Fibroblast of skin of back (primary cell): ENCODE measurements around the gene TMEM41B.
A peak's percentile ranks its signal among the peaks of the same experiment; 100 is the strongest.
"Not testable (repeated sequence)": the region's sequence is repeated elsewhere in the genome, so short reads cannot be mapped to it uniquely, and the experiment has no call there.

Experiments used
- DNase-seq: peaks from one replicate; pipeline ENCODE4 v3.0.0-alpha.2; 2013

Gene TMEM41B

DNA sequence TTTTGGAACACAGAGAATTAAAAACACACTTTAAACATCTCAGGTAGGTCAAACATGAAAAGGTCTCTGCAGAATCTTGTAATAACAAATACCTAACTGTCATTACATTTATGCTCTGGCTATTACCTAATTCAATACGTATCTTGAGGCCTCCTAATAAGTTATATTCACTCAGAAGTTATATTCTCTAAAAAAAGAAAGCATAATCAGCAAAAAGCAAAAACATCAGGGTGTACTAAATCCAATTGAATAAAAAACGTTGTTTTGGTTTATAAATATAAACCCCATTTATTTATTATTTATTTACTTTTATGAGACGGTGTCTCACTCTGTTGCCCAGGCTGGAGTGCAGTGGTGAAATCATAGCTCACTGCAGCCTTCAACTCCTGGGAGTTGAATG, 10.2 kb downstream of the TMEM41B start:
- no peak for DNase-seq

DNA sequence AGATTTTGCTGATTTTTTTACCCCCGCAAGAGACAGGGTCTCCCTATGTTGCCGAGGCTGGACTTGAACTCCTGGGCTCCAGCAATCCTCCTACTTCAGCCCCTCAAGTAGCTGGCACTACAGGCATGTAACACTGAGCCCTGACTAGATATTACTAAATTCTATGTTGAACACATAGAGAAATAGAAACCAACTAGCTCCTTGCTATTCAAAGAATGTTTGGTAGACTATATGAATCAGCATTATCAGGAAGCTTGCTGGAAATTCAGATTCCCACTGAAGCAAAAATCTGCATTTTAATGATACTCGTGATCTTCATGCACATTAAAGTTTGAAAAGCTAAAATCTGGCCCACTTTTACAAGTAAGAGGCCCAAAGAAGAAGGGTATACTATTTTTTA, 11.9 kb downstream of the TMEM41B start:
- DNase-seq = no peak

DNA sequence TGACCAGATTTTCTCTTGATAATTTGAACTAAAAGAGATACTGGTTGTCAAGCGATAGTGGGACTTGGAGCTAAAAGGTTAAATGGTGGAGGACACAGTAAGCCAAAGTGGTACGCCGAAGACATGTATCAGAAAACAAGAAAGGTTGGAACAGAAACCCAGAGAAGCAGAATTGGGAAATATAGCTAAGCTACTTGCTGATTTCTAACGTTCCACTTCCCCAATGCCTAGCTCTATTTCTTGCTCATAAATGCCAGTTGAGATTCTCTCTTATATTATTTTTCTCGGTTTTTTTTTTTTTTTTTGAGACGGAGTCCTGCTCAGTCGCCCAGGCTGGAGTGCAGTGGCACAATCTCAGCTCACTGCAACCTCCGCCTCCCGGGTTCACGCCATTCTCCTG, 12.7 kb downstream of the TMEM41B start:
- no peak for DNase-seq

DNA sequence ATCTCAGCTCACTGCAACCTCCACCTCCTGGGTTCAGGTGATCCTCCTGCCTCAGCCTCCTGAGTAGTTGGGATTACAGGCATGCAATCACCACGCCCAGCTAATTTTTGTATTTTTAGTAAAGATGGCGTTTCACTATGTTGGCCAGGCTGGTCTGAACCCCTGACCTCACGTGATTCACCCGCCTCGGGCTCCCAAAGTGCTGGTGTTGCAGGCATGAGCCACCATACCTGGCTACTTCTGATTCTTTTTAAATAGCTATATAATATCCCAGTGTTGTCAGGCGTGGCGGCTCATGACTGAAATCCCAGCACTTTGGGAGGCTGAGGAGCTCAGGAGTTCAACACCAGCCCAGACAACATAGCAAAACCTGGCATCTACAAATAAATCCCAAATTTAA, 20.7 kb downstream of the TMEM41B start:
- DNase-seq = no peak

DNA sequence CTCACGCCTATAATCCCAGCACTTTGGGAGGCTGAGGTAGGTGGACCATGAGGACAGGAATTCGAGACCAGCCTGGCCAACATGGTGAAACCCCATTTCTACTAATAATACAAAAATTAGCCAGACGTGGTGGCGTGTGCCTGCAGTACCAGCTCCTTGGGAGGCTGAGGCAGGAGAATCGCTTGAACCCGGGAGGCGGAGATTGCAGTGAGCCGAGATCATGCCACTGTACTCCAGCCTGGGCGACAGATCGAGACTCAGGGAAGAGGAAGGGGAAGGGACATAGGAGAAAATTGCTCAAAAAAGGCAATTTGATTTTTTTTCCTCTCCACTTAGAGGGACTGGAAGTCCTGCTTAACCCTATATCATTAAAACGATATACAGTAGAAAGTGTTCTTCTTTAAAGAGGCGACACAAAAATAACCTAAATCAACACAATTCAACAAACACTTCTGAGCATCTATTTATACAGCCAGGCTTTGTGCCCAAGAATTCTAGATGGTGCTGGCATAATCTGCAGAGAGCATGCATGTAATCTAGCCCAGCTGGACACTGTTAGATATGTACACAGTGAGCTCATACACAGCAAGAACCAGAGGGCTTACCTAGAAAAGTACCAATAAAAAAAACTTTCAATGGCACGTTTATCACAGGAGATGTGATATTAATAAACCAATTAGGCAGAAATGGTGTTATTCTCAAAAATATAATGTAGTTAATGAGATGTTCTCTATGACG, 28.4 kb downstream of the TMEM41B start:
- no peak for DNase-seq

DNA sequence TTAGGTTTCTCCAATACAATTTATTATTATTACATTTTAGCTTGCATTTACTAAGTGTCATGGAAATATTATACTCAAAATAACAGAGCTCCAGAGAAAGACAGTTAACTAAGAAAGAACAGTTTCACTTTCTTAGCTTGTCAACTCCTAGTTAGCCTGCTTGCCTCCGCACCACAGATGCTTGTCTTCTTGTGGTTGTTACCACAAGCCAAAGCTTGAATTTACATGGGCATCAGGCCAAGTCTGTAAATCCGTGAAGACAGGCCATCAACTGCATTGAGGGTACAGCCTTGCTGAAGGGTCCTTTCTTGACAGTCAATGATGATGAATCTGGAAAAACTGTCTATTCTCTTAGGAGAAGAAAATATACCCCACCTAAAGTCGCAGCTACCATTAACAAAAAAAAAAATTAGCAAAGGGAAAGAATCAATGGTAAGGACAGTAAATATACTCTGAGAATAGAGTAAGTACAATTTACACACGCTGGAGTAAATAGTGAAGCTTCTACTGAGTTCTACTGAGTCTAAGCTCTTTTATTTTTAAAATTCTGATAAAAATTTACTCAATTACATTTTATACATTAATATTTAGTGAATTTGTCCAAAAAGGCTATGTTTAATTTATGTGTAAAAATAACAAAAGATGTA, 33.6 kb downstream of the TMEM41B start:
- DNase-seq = peak; percentile 77

DNA sequence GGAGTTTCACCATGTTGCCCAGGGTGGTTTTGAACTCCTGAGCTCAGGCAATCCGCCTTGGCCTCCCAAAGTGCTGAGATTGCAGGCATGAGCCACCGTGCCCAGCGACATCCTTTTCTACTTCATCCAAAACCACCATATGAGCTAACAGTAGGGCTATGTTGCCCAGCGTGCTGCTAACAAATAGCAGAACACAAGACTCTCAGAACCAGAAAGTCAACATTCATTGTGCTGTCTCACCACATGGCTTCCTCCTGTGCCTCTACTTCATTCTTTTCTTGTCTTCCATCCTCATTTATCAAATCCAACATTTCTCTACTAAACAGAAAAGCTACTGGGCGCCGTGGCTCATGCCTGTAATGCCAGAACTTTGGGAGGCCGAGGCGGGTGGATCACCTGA, 37.2 kb downstream of the TMEM41B start:
- no peak for DNase-seq

DNA sequence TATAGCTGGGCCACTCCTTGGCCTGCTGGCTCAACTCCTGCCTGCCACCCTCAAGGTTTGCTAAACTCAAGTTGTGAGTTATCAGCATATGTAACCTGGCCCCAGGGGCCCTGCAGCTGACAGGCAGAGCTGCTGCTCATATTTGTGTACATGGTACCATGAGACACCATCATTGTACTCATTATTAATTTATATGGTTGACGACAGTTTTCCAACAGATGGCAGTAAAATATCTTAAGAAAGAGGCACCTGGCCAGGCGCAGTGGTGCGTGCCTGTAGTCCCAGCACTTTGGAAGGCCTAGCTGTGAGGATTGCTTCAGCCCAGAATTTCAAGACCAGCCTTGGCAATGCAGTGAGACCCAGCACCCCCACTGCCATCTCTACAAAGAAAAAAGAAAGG, 37.8 kb downstream of the TMEM41B start:
- no peak for DNase-seq

DNA sequence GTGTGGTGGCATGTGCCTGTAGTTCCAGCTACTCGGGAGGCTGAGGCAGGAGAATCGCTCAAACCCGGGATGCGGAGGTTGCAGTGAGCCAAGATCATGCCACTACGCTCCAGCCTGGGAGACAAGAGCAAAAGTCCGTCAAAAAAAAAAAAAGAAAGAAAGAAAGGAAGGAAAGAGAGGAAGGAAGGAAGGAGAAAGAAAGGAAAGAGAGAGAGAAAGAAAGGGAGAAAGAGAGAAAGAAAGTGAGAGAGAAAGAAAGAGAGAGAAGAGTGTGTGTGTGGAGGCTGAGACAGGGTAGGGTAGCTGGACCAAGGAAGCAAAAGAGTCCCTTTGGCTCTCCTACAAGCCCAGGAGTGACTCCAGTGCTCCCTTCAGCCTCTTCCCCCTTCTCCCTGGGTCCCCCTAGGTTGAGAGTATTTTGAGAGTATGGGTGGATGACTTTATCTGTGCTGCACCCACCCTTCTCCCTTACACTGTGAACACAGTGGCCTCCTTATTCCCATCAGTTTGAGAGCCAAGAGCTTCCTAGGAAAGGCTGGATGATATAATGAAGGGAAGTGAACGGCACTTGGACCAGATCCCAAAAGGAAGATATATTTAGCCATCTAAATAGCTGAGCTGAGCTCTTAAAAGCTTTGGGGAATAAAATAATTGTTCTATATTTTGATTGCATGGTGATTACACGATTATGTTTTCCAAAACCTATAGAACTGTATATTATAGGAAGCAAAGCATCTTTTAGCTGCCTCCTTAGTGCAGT, 39.7 kb downstream of the TMEM41B start:
- DNase-seq = peak; percentile 28

DNA sequence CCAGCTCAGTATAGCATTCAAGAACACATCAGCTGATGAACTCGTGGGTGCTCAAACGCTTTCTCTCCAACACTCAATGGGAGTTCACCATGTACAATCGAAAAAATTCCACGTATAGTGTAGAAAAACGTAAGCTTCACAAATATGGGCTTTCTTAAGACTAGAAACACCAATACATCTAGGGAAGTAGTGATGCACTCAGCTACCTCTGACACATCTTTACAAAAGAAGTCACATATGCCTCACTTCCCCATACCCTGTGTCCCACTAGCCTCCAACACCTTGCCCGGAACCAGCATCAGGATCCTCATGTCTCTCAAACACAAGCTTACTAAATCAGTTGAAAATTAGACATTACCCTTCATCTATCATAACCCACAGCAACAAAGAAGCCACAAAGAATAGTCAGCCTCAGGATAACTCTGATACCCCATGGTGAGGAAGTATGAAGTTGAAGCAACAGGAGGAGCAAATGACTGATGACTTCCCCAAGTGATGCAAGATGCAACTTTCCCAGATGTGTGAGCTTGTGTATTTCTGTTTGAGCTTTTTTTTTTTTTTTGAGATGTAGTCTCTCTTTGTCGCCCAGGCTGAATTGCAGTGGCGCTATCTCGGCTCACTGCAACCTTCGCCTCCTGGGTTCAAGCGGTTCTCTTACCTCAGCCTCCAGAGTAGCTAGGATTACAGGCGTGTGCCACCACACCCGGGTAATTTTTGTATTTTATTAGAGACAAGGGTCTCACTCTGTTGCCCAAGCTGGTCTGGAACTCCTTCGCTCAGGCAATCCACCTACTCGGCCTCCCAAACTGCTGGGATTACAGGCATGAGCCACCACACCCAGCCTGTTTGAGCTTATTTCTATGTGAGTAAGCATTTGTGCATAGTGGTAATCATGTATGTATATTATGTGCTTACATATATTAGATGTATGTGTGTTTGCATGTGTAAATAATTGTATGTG, 40.7 kb downstream of the TMEM41B start:
- DNase-seq = peak; percentile 21

DNA sequence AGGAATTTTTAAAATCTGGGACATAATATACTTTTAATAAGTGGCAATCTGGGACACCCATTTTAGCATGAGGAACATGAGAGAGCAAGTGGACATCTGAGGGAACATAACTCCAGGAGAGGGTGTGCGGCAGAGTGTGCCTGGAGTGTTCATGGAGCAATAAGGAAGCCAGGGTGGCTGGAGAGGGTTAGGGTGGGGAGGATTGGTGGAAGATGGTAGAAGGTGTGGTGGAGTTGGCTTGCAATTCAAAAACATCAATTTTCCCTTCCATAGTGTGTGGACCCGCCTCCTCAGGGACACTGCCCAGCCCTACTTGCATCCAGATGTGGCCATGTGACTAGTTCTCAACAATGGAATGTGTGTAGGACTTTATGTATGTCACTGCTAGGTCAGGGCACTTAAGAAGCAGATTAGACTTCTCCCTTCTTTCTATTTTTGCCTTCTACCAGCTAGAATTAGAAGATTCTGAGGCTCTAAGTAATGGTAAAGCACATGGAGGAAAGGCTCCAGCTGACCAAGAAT, 44.8 kb downstream of the TMEM41B start:
- peak; percentile 55 for DNase-seq

DNA sequence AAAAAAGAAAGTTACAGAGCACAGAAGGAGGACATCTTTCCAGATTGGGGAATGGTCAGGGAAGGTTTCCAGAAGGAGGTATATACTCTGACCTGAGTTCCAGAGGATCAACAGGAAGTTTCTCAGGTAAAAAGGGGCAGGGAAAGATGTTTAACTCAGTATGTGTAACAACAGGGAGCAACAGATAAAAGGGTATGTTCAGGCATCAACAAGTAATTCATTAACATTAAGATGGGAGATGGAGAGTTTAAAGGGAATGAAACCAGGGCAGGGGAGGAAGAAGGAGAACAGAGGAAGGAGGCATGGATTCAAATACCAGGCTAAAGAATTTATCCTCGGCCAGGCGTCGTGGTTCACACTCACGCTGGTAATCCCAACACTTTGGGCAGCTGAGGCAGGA, 46.7 kb downstream of the TMEM41B start:
- no peak for DNase-seq

DNA sequence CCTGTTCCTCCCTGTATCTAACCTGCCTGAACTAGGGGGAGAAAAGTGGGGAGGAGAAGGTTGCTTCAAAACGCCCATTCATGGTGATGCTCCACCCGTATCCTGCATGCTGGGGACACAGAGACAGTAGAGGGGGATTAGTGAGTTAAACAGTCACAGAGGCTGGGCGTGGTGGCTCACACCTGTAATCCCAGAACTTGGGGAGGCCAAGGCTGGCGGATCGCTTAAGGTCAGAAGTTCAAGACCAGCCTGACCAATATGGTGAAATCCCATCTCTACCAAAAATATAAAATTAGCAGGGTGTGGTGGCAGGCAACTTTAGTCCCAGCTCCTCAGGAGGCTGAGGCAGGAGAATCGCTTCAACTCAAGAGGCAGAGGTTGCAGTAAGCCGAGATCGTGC, 47.5 kb downstream of the TMEM41B start:
- no peak for DNase-seq

DNA sequence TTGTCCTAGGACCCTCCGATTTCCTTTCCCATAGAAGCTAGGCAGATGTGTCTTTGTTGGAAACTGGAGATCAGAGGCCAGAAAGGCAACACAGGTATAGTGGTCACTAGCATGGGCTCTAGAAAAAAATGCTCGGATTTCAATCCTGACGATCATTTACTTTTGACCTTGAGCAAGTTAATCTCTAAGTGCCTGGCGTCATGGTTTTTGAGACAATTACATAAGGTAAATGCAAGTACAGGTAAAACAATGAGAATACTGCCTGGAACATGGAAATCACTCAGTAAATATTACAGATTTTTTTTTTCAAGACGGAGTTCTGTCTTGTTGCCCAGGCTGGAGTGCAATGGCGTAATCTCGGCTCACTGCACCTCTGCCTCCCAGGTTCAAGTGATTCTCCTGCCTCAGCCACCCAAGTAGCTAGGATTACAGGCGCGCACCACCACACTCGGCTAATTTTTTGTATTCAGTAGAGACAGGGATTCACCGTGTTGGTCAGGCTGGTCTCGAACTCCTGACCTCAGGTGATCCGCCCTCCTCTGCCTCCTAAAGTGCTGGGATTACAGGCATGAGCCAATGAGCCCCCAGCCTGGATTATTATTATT, 48.2 kb downstream of the TMEM41B start:
- DNase-seq = no peak

DNA sequence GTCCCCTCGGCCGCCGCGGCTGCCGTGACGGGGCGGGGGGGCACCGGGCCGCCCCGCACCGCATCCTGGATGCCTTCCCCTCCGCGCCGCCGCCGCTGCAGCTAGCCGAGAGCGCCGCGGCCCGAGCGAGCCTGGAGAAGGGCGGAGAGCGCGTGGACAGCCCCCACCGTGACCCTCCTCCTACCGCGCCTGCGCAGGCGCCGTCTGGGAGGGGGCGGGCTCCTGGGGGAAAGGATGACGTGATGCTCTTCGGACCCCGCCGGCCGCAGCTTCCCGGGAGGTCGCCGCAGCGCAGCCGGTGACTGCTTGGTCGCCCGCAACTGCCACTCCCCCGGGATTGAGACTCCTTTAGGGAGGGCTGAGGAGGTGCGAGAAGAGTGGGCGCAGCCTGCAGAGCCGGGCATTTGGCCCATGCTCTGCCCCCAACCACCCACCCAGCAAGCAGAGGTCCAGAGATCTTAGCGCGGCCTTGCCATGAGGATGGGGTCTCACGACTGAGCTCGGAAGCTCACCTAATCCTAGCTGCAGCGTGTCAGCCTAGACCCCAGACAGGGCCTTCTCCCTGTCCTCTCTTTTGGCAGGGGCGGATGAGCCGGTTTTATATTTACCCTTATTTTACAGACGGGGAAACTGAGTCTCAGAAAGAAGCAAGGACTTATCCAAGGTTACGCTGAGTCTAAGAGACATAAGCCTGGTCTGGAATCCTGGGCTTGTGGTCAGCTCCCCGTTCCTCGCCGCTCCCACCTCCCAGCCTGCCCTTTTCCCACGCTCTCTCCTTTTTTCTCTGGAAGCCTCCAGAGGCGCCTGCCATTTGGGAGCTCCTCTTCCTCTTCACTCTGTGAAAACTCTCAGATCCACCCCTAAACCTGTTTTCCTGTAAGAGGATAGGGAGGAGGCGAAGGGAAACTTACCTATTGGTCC, 48.9 kb downstream of the TMEM41B start, which contains the start of gene DENND5A:
Gene DENND5A, minus strand, starts transcription at position 140 of the 921 bp plus-strand sequence. CDS start 281 bp downstream, outside the sequence.
- peak; percentile 91 for DNase-seq

DNA sequence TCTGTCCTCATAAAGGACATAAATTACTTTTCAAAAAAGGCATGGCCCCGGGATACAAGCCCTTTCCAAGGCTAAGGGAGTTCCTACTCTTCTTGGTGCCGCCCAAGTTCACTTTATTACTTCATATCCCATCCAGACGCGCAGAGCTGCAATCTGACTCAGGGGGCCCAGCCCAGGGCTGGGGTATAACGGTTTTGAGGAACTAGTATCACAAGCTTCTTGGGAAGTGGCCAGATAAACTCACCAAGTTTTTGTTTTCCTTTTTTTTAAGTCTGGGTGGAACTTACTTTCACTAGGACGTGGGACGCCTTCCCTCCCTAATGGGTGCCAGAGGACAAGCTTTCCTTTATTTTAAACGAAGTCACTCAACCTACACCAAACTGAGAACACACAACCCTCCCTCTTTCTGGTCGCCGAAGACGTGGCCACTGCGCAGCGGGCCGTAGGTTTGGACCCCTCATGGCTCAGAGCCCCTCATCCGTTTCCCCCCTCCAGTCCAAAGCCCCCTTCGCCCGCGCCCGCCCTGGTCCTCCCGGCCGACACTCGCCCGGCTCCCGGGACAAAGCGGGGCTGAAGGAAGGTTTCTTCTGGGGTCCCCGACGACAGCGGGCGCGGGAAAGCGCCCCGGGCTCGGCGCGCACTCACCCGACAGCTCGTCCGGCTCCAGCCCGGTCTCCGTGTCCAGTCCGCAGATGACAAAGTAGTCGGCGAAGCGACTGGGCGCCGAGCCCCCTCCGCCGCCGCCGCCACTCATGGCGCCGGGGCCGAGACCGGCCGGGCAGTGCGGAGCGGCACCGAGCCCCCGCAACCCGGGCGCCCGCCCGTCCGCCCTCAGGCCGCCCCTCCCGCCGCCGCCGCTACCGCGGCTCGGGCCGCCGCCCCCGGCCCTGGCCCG, 49.8 kb downstream of the TMEM41B start:
- DNase-seq = peak; percentile 83

DNA sequence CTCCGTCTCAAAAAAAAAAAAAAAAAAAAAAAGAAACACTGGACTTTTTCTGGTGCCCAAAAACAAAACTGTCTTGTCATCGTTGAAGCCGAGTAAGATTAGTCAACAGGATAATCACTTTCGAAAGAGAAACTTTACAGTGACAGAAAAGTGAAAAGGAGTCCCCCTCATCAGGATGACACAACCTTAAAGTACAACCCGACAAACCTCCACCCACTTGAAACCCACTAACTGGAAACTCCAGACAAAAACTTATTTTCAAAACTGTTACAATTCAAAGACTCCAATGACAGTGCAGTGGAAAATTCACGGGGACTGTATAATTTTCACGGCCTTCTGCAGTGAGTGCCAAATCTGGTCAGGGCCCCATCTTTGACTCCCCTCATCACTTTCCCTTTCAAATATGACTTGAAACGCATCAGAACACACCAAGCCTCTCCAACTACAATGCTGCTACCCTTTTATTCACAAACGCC, 50.5 kb downstream of the TMEM41B start:
- peak; percentile 45 for DNase-seq

DNA sequence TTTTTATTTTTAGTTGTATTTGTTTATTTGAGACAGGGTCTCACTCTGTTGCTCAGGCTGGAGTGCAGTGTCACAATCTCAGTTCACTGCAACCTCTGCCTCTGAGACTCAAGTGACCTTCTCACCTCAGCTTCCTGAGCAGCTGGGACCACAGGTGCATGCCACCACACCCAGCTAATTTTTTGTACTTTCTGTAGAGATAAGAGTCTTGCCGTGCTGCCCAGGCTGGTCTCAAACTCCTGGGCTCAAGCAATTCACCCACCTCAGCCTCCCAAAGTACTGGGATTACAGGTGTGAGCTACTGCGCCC, 53.6 kb downstream of the TMEM41B start:
- not testable (repeated sequence) for DNase-seq
